Esophagus muscularis mucosa (tissue), 4 donors: ENCODE data around the gene GRK3. TPM values are rescaled to one million over a fixed set of nuclear protein-coding genes. Genes with fewer than 3 reads are reported as not detected.

Experiments used
- DNase-seq: peaks from one replicate; pipeline ENCODE4 v3.0.0-alpha.2; 2017; ENCODE audit errors: extremely low spot score
- H3K27ac ChIP-seq, 4 donors: fragments of 200-600 bp; sonication (generic); replicated peaks in 1 of 4; 1 replicate in 3 of 4; 2 replicates in 1 of 4; pipeline ENCODE4 v1.5.1; 2016 to 2019; ENCODE audit warnings: mild to moderate bottlenecking in 1 of 4
- H3K27me3 ChIP-seq, 4 donors: fragments of 200-600 bp; sonication (generic); one replicate each; pipeline versions ENCODE4 v1.5.1 to v1.6.0; 2016 to 2019
- H3K36me3 ChIP-seq, 4 donors: fragments of 200-600 bp; sonication (generic); one replicate each; pipeline ENCODE4 v1.5.1; 2016 to 2019
- H3K4me1 ChIP-seq, 4 donors: fragments of 200-600 bp; sonication (generic); one replicate each; pipeline ENCODE4 v1.5.1; 2016 to 2019
- H3K4me3 ChIP-seq, 4 donors: fragments of 200-600 bp; sonication (generic); 1 replicate in 2 of 4; 2 replicates in 2 of 4; pipeline ENCODE4 v1.5.1; 2016 to 2019; ENCODE audit warnings: mild to moderate bottlenecking in 4 of 4, moderate library complexity in 1 of 4
- H3K9me3 ChIP-seq, 4 donors: fragments of 200-600 bp; sonication (generic); 1 replicate in 3 of 4; 2 replicates in 1 of 4; pipeline ENCODE4 v1.5.1; 2016 to 2019
- CTCF ChIP-seq, 3 experiments: fragments of 200-600 bp in 2 of 3; fragments of 450-650 bp in 1 of 3; sonication (generic) in 2 of 3; IDR thresholded peaks; one replicate each; pipeline ENCODE4 v1.5.1; 2017 to 2019; ENCODE audit warnings: antibody characterized with exemption in 3 of 3, mild to moderate bottlenecking in 2 of 3, moderate library complexity in 1 of 3
- EP300 ChIP-seq: sonication (generic); formaldehyde crosslinking; IDR thresholded peaks from one replicate; pipeline ENCODE4 v1.6.1; 2017; ENCODE audit warnings: antibody characterized with exemption
- POLR2A ChIP-seq: fragments of 450-650 bp; IDR thresholded peaks from one replicate; pipeline ENCODE4 v1.6.1; 2017; ENCODE audit warnings: antibody characterized with exemption, moderate library complexity, mild to moderate bottlenecking, low read depth
- POLR2AphosphoS5 ChIP-seq, 2 donors: sonication (generic); formaldehyde crosslinking; IDR thresholded peaks; one replicate each; pipeline ENCODE4 v1.6.1; 2017; ENCODE audit warnings: antibody characterized with exemption in 2 of 2
- WGBS: methylation state at CpG from one replicate; pipeline ENCODE4 v1.1.5; 2018; 5-methylcytosine and 5-hydroxymethylcytosine counted together
- intact Hi-C: fragments of 100-400 bp; cut with DNase I; formaldehyde crosslinking; loops from one replicate; pipeline ENCODE4 v1.15.1; 2023
- total RNA-seq, 4 donors: library from RNA; depleted of rRNA; stranded (reverse); fragments of >200 nt; gene quantifications; one replicate each; pipeline versions ENCODE4 v1.1.0 to v1.2.1, GENCODE V29; 2016

Gene GRK3
- total RNA-seq, 4 donors from 2014 or later, result 2.5 to 5.8 (median 4.6) TPM

- H3K9me3 ChIP-seq, result no peaks in the 10 kb centered on the region
- H3K36me3 ChIP-seq, result peaks cover 0 to 15% (median 2%) of the 10 kb centered on the region in 4 donors
- WGBS, result 96% methylated on average over 7 of the region's 7 CpGs
- H3K4me3 ChIP-seq, result no peak overlapping the region
- no peaks in the 10 kb centered on the region for H3K4me1 ChIP-seq
- DNase-seq, result no peak
- H3K27me3 ChIP-seq, result no peaks in the 10 kb centered on the region
- H3K27ac ChIP-seq, result no peak overlapping the region
- intact Hi-C loops, result no loop called here
- no peak for TF ChIP-seq CTCF (IDR thresholded peaks at IDR 0.05)
- TF ChIP-seq POLR2AphosphoS5 (IDR thresholded peaks at IDR 0.05), result no peak
- no peak for TF ChIP-seq EP300
- TF ChIP-seq POLR2A, result no peak
These were observed 149.6 kb downstream of the GRK3 start for GRCh38 chr22:25714070-25714469.

- no peak for DNase-seq
- H3K4me3 ChIP-seq, result no peak overlapping the region
- 91% methylated on average over 5 of the region's 6 CpGs for WGBS
- intact Hi-C loops, result no loop called here
- no peak for TF ChIP-seq EP300
- no peak for TF ChIP-seq POLR2AphosphoS5 (IDR thresholded peaks at IDR 0.05)
- no peak for TF ChIP-seq CTCF (IDR thresholded peaks at IDR 0.05)
- TF ChIP-seq POLR2A, result no peak
- no peak overlapping the region for H3K27ac ChIP-seq
- H3K9me3 ChIP-seq, result no peaks in the 10 kb centered on the region
- peaks cover 0 to 15% (median 2%) of the 10 kb centered on the region in 4 donors for H3K36me3 ChIP-seq
- H3K27me3 ChIP-seq, result no peaks in the 10 kb centered on the region
- no peaks in the 10 kb centered on the region for H3K4me1 ChIP-seq
These were observed 150.3 kb downstream of the GRK3 start for GRCh38 chr22:25714739-25715138.

GRCh38 chr22:25716637-25717036 is 152.2 kb downstream of the GRK3 start:
- TF ChIP-seq CTCF (IDR thresholded peaks at IDR 0.05) (no peak), EP300 (no peak), POLR2A (no peak)
- DNase-seq, result no peak
- Histone ChIP-seq H3K4me3 (no peak overlapping the region), H3K27ac (no peak overlapping the region), H3K9me3 (no peaks in the 10 kb centered on the region), H3K4me1 (no peaks in the 10 kb centered on the region), H3K36me3 (peaks cover 0 to 12% (median 2%) of the 10 kb centered on the region in 4 donors), H3K27me3 (no peaks in the 10 kb centered on the region)
- WGBS, result 93% methylated on average over 10 of the region's 10 CpGs
- intact Hi-C loops, result no loop called here

GRCh38 chr22:25718135-25718840 is 153.8 kb downstream of the GRK3 start:
- peaks cover 0 to 20% (median 6%) of the 10 kb centered on the region in 4 donors for H3K36me3 ChIP-seq
- H3K27me3 ChIP-seq, result no peaks in the 10 kb centered on the region
- H3K4me3 ChIP-seq, result no peak overlapping the region
- DNase-seq, result no peak
- H3K4me1 ChIP-seq, result no peaks in the 10 kb centered on the region
- H3K9me3 ChIP-seq, result no peaks in the 10 kb centered on the region
- intact Hi-C loops, result no loop called here
- H3K27ac ChIP-seq, result no peak overlapping the region
- TF ChIP-seq POLR2A (no peak), POLR2AphosphoS5 (IDR thresholded peaks at IDR 0.05) (no peak), CTCF (IDR thresholded peaks at IDR 0.05) (no peak), EP300 (no peak)
- 84% methylated on average over 10 of the region's 10 CpGs for WGBS

- 93% methylated on average over 15 of the region's 16 CpGs for WGBS
- H3K36me3 ChIP-seq, result peaks cover 0 to 10% (median 4%) of the 10 kb centered on the region in 4 donors
- TF ChIP-seq CTCF (IDR thresholded peaks at IDR 0.05) (no peak), EP300 (no peak), POLR2A (no peak), POLR2AphosphoS5 (IDR thresholded peaks at IDR 0.05) (no peak)
- no peaks in the 10 kb centered on the region for H3K27me3 ChIP-seq
- no peaks in the 10 kb centered on the region for H3K4me1 ChIP-seq
- H3K9me3 ChIP-seq, result no peaks in the 10 kb centered on the region
- no peak overlapping the region for H3K4me3 ChIP-seq
- no peak for DNase-seq
- intact Hi-C loops, result no loop called here
- H3K27ac ChIP-seq, result no peak overlapping the region
These were observed 157.7 kb downstream of the GRK3 start for GRCh38 chr22:25722223-25722622.
